MG63 (cell line): ENCODE data around the gene GPR17. TPM values are rescaled to one million over a fixed set of nuclear protein-coding genes. Genes with fewer than 3 reads are reported as not detected.
A peak's percentile ranks its signal among the peaks of the same experiment; 100 is the strongest.

Experiments used
- DNase-seq: peaks from one replicate; pipeline ENCODE4 v3.0.0-alpha.2; 2020
- H3K27me3 ChIP-seq: fragments of 250-450 bp; sonication (Bioruptor Pico); 2 replicates; pipeline ENCODE4 v1.5.1; 2020; ENCODE audit warnings: mild to moderate bottlenecking, moderate library complexity
- H3K36me3 ChIP-seq: fragments of 250-450 bp; sonication (Bioruptor Pico); 2 replicates; pipeline ENCODE4 v1.5.1; 2020; ENCODE audit warnings: mild to moderate bottlenecking, moderate library complexity
- H3K4me3 ChIP-seq: fragments of 250-450 bp; sonication (Bioruptor Pico); 2 replicates; pipeline ENCODE4 v1.5.1; 2020; ENCODE audit warnings: mild to moderate bottlenecking, moderate library complexity
- H3K9me3 ChIP-seq: fragments of 250-450 bp; sonication (Bioruptor Pico); 2 replicates; pipeline ENCODE4 v1.5.1; 2020; ENCODE audit warnings: mild to moderate bottlenecking, moderate library complexity
- total RNA-seq: library from RNA; depleted of rRNA; stranded (reverse); fragments of >200 nt; shearing (Covaris generic); gene quantifications from 2 replicates; pipeline ENCODE4 v1.2.3, GENCODE V29; 2014; ENCODE audit warnings: low replicate concordance

GPR17 gene
- total RNA-seq, 1 experiment from 2014 or later = not detected

GRCh38 chr2:127665267-127665893 is 19.4 kb downstream of the GPR17 start:
- no peaks in the 10 kb centered on the region for H3K27me3 ChIP-seq
- DNase-seq = no peak
- H3K36me3 ChIP-seq = no peaks in the 10 kb centered on the region
- H3K9me3 ChIP-seq = peaks cover 4% of the 10 kb centered on the region; the same call in 1 of the 2 replicates
- H3K4me3 ChIP-seq = no peak overlapping the region

- Histone ChIP-seq H3K9me3 (peaks cover 4% of the 10 kb centered on the region; the same call in 1 of the 2 replicates), H3K4me3 (no peak overlapping the region), H3K27me3 (no peaks in the 10 kb centered on the region), H3K36me3 (no peaks in the 10 kb centered on the region)
- DNase-seq = no peak
Measured at GRCh38 chr2:127669056-127669455, 23.1 kb downstream of the GPR17 start.

- H3K27me3 ChIP-seq = no peaks in the 10 kb centered on the region
- H3K9me3 ChIP-seq = peaks cover 4% of the 10 kb centered on the region; the same call in 1 of the 2 replicates
- H3K4me3 ChIP-seq = no peak overlapping the region
- DNase-seq = no peak
- H3K36me3 ChIP-seq = no peaks in the 10 kb centered on the region
Measured at GRCh38 chr2:127670055-127670956, 24.4 kb downstream of the GPR17 start.

GRCh38 chr2:127670957-127671290 is 25.0 kb downstream of the GPR17 start:
- Histone ChIP-seq H3K4me3 (no peak overlapping the region), H3K36me3 (no peaks in the 10 kb centered on the region), H3K27me3 (no peaks in the 10 kb centered on the region), H3K9me3 (peaks cover 4% of the 10 kb centered on the region; the same call in 1 of the 2 replicates)
- DNase-seq = no peak

- DNase-seq = no peak
- Histone ChIP-seq H3K27me3 (no peaks in the 10 kb centered on the region), H3K36me3 (no peaks in the 10 kb centered on the region), H3K4me3 (no peak overlapping the region), H3K9me3 (peaks cover 4% of the 10 kb centered on the region; the same call in 1 of the 2 replicates)
Measured at GRCh38 chr2:127671557-127672302, 25.8 kb downstream of the GPR17 start.

- peaks cover 4% of the 10 kb centered on the region; the same call in 1 of the 2 replicates for H3K9me3 ChIP-seq
- H3K4me3 ChIP-seq = no peak overlapping the region
- no peaks in the 10 kb centered on the region for H3K27me3 ChIP-seq
- no peaks in the 10 kb centered on the region for H3K36me3 ChIP-seq
- no peak for DNase-seq
Measured at GRCh38 chr2:127672341-127673224, 26.6 kb downstream of the GPR17 start.

- Histone ChIP-seq H3K36me3 (no peaks in the 10 kb centered on the region), H3K27me3 (no peaks in the 10 kb centered on the region), H3K9me3 (no peaks in the 10 kb centered on the region), H3K4me3 (no peak overlapping the region)
- DNase-seq = no peak
Measured at GRCh38 chr2:127673291-127674069, 27.5 kb downstream of the GPR17 start.

- DNase-seq = peak; percentile 42
- Histone ChIP-seq H3K36me3 (no peaks in the 10 kb centered on the region), H3K9me3 (no peaks in the 10 kb centered on the region), H3K27me3 (no peaks in the 10 kb centered on the region), H3K4me3 (peak overlapping the region; percentile 24; the same call in 1 of the 2 replicates)
Measured at GRCh38 chr2:127674241-127675209, 28.6 kb downstream of the GPR17 start.

- peak within 1 kb of the TSS; percentile 48 for H3K4me3 ChIP-seq
- no peaks in the 10 kb centered on the region for H3K36me3 ChIP-seq
- peak; percentile 69 for DNase-seq
- H3K27me3 ChIP-seq = no peaks in the 10 kb centered on the region
- H3K9me3 ChIP-seq = no peaks in the 10 kb centered on the region
Measured at GRCh38 chr2:127675331-127676261, 29.6 kb downstream of the GPR17 start, which contains the start of gene LIMS2. Gene LIMS2 (minus strand): TSS chr2:127675530. CDS start chr2:127675024, 506 bp downstream.

- no peaks in the 10 kb centered on the region for H3K36me3 ChIP-seq
- H3K27me3 ChIP-seq = no peaks in the 10 kb centered on the region
- DNase-seq = no peak
- no peaks in the 10 kb centered on the region for H3K9me3 ChIP-seq
- H3K4me3 ChIP-seq = no peak overlapping the region
Measured at GRCh38 chr2:127676906-127677305, 31.0 kb downstream of the GPR17 start.

- Histone ChIP-seq H3K4me3 (no peak overlapping the region), H3K27me3 (no peaks in the 10 kb centered on the region), H3K36me3 (no peaks in the 10 kb centered on the region), H3K9me3 (no peaks in the 10 kb centered on the region)
- no peak for DNase-seq
Measured at GRCh38 chr2:127678531-127678930, 32.6 kb downstream of the GPR17 start.

GRCh38 chr2:127678991-127679390 is 33.0 kb downstream of the GPR17 start:
- Histone ChIP-seq H3K4me3 (no peak overlapping the region), H3K9me3 (no peaks in the 10 kb centered on the region), H3K36me3 (no peaks in the 10 kb centered on the region), H3K27me3 (no peaks in the 10 kb centered on the region)
- no peak for DNase-seq

GRCh38 chr2:127679680-127680361 is 33.9 kb downstream of the GPR17 start:
- H3K9me3 ChIP-seq = no peaks in the 10 kb centered on the region
- no peak overlapping the region for H3K4me3 ChIP-seq
- H3K36me3 ChIP-seq = no peaks in the 10 kb centered on the region
- no peak for DNase-seq
- no peaks in the 10 kb centered on the region for H3K27me3 ChIP-seq
